Globus pallidus (tissue), 1 donor: ENCODE measurements around the gene LTK.
"Not testable (repeated sequence)": the region's sequence is repeated elsewhere in the genome, so short reads cannot be mapped to it uniquely, and the experiment has no call there.

Source experiments
- DNase-seq: peaks from one replicate; pipeline ENCODE4 v3.0.0-alpha.2; 2015; ENCODE audit warnings: low spot score

The LTK gene

DNA sequence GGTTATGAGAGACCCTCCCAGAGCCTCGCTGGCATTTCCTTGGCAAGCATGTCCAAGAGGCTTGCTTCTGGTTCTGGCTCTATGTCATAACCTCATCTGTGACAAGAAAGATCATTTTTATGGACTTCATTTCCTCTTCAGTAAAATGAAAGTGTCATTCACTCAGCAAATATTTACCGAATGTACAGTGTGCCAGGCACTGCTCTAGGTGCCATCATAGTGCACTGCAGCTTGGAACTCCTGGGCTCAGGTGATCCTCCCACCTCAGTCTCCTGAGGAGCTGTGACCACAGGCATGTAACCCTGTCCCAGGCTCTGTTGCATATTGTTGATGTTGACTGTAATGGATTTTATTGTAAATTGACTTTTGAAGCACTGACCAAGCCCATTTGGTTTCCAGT is 38.7 kb downstream of the LTK start:
- DNase-seq = no peak

DNA sequence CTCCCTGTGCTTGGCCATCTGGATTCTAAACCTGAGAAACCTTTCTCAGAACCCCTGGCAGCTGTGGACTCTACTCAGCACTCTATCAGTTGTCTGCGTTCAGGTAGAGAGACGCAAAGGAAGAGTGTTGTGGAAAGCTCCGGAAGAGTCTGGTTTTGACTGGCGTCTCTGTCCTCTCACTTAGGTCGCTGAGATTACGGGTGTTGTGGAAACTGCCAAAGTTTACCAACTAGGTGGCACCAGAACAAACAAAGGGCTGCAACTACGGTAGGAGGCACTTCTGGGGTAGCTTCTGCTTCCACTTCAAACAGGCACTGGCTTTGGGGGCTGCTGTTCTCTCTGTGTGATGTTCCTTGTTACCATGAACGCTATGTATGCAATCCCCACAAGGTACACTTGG is 39.2 kb downstream of the LTK start:
- DNase-seq = no peak

DNA sequence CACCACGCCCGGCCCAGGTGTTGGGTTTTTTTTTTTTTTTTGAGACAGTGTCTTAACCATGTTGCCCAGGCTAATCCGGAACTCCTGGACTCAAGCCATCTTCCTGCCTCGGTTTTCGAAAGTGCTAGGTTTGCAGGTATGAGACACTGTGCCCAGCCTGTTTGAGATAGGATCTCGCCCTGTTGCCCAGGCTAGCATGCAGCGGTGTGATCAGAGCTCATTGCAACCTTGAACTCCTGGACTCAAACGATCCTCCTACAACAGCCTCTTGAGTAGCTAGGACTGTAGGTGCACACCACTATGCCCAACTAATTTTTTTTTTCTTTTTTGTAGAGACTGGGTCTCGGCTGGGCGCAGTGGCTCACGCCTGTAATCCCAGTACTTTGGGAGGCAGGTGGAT is 40.2 kb downstream of the LTK start:
- DNase-seq = no peak

DNA sequence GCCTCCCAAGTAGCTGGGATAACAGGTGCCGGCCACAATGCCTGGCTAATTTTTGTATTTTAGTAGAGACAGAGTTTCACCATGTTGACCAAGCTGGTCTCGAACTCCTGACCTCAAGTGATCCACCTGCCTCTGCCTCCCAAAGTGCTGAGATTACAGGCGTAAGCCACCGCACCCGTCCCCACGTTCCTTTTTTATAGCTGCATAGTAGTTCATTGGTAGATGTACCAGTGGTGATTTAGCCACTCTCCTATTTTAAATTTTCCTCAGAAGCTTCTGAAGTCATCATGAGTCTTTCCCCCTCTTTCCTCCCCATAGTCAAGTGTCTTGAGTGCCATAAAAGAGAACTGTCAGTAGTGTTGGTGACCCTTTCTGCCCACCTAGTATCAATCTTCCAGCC is 44.0 kb downstream of the LTK start:
- DNase-seq = not testable (repeated sequence)

DNA sequence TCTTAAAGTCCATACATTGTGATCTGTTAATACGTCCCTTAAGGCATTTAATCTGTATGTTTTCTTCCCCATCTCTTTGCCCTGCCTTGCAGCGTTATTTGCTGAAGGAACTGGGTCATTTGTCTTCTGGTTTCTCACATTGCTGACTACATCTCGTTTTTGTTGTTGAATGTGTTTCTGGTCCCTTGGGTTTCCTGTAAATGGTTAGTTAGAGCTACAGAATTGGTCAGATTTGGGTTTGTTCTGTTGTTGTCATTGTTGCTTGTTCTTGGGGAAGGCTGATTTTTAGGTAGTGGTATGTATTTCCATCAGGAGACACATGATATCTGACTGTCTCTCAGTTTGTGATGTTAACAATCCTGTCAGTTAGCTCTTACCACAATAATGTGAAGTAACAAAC is 46.9 kb downstream of the LTK start:
- DNase-seq = no peak

DNA sequence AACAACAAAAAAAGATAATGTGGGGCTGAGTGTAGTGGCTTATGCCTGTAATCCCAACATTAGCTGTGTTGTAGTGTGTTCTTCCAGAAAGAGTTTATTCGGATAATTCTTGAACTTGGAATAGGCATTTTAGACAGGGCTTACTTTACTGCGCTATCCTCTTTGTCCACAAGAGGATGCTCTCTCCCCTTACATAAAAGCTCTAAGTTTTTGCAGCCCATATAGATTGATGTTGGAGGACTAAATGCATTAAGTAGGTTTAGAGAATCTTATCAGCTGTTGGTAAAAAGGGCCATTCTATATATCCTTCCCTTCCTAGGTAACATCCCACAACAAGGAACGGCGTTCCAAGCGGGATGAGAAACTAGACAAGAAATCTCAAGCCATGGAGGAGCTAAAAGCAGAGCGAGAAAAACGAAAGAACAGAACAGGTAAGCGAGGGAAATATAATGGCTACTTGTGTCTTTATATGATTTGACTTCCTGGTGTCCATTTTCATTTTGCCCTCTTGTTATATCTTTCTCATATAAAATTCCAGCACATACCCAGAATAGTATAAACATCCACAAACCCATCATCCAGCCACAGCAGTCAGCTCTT is 47.7 kb downstream of the LTK start:
- peak; percentile 25 for DNase-seq

DNA sequence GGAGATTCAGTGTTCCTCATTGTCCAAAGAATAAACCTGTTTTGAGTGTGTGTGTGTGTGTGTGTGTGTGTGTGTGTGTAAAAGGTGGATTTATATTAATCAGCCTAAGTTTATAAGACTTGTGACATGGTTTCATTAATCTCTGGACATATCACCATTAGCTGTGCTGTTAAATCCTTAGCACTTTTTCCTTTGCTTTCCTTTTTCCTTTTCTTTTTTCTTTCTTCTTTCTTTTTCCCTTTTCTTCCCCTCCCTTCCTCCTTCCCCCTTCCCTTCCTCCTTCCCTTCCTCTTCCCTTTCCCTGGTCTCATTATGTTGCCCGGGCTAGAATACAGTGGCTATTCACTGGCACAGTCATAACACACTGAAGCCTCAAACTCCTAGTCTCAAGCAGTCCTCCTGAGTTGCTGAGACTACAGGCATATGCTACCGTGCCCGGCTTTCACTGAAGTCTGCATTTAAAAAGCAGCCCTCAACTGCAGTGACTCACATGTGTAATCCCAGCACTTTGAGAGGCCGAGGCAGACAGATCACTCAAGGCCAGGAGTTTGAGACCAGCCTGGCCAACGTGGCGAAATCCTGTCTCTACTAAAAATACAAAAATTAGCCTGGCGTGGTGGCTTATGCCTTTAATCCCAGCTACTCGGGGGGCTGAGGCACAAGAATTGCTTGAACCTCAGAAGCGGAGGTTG is 48.6 kb downstream of the LTK start:
- DNase-seq = no peak

DNA sequence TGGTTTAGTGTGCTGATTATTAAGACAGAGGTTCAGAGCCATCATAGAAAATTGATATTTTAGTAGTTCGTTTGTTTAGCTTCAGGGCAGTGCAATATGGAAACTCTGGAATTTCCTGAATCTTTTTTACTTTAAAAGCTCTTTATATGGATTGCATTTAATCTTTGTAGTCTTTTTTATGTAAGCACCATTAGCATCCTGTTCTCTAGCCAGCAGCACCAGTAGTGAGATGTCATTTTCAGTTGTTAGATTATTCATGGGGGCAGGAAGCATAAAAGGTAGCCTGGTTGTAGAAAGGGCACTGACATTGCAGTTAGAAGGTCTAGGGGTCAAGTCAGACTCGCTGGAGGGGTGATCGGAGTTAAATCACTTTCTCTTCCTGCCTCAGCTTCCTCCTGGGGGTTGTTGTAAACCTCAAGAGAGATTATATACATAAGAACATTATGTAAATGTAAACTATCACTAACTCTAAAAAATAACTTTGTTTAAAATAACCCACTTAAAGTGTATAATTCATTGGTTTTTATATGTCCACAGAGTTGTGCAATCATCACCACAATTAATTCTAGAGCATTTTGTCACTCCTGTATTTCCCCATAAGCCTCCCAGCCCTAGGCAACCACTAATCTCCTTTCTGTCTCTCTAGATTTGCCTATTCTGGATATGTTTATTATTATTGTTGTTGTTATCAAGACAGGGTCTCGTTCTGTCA is 51.4 kb downstream of the LTK start:
- no peak for DNase-seq
